HG02852 (cell line): Measurements from ENCODE around the gene ZNF154.
A peak's percentile ranks its signal among the peaks of the same experiment; 100 is the strongest.
"Not testable (repeated sequence)": the region's sequence is repeated elsewhere in the genome, so short reads cannot be mapped to it uniquely, and the experiment has no call there.

Source experiments
- ATAC-seq: cut with Tn5 transposase; IDR thresholded peaks from one replicate; pipeline ENCODE4 v1.9.1; 2021; ENCODE audit warnings: mild to moderate bottlenecking, moderate library complexity; ENCODE audit not compliant: unreplicated experiment

ZNF154 gene

GRCh38 chr19:57708641-57709361 lies at the start of gene ZNF154:
Gene ZNF154, minus strand, starts transcription at chr19:57709204. Its CDS starts 233 bp downstream, at chr19:57708971.
- ATAC-seq = no peak

DNA sequence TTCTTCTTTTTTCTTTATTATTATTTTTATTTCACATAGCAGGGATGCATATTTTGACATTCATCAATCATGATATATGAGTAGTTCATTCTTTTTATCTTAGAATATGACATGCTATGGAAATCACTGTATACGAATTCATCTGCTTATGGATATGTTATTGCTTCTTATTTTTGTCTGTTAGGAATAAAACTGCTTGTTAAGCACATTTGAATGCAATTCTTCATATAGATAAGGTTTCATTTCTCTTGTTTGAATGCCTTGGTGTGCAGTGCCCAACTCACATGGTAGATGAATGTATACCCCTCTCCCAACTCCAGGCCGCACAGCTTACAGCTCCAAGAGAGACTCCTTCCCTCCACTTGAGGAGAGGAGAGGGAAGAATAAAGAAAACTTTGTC lies 48.9 kb upstream of the ZNF154 start:
- ATAC-seq = no peak

GRCh38 chr19:57755031-57755430 lies 46.0 kb upstream of the ZNF154 start:
- ATAC-seq = no peak

DNA sequence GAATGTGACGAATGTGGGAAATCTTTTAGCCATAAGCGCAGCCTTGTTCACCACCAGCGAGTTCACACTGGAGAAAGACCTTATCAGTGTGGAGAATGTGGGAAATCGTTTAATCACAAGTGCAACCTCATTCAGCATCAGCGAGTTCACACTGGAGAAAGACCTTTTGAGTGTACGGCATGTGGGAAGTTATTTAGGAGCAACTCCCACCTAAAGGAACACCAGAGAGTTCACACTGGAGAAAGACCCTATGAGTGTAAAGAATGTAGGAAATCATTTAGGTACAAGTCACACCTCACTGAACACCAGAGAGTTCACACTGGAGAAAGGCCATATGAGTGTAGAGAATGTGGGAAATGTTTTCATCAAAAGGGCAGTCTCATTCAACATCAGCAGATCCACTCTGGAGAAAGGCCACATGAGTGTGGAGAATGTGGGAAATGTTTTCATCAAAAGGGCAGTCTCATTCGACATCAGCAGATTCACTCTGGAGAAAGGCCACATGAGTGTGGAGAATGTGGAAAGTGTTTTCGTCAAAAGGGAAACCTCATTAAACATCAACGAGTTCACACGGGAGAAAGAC lies 45.2 kb upstream of the ZNF154 start:
- ATAC-seq = no peak

DNA sequence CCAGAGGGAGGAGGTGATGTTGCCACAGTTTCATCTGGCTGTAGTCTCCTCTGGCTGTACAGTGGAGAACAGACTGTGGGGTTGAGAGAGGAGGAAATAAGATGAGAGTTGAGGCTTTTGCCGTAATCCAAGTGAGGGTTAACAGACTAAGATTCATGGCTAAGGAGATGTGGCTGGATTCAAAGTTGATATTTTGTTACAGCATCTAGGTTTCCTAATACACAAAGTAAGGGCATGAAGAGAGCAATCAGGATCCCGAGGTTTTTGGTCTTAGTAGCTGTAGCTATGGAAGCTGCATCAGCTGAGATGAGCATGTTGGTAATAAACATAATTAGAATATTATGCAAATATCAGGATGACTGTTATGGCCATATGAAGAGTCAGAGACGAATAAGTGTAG lies 39.0 kb upstream of the ZNF154 start:
- ATAC-seq = no peak

DNA sequence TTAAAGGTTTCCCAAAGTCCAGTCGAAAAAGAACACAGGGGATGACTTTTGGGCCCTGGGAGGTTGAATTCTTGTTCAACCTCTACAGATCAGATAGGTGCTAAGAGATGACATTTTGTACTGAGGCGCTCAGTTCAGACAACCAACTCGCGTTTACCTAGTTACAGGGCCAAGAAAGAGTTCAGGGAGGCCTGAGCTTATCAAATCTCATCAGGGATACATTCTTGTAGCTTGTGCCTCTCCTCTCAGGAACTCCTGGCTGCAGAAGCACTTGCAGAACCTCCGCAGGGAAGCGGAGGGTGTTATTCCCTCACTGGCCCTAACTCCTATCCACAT lies 38.4 kb upstream of the ZNF154 start:
- no peak for ATAC-seq

GRCh38 chr19:57746580-57747471 lies 37.8 kb upstream of the ZNF154 start, which contains the start of gene ZNF776:
Gene ZNF776, plus strand, starts transcription at chr19:57746815. Its CDS starts 244 bp downstream, at chr19:57747059.
- ATAC-seq = peak; percentile 96

GRCh38 chr19:57738770-57739169 lies 29.8 kb upstream of the ZNF154 start:
- ATAC-seq = not testable (repeated sequence)

GRCh38 chr19:57738320-57738719 lies 29.3 kb upstream of the ZNF154 start:
- ATAC-seq = not testable (repeated sequence)

DNA sequence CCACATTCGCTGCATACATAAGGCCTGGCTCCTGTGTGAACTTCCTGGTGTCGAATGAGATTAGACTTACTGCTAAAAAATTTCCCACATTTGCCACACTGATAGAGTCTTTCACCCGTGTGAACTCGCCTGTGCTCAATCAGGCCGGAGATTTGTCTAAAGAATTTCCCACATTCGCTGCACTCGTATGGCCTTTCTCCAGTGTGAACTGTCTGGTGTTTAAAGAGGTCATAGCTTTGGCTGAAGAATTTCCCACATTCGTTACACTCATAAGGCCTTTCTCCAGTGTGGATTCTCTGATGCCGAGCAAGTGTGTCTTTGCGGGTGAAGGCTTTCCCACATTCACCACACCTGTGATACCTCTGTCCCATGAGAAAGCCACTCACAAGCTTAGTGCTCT lies 11.9 kb upstream of the ZNF154 start:
- no peak for ATAC-seq

GRCh38 chr19:57719901-57720519 lies 11.0 kb upstream of the ZNF154 start:
- ATAC-seq = no peak

DNA sequence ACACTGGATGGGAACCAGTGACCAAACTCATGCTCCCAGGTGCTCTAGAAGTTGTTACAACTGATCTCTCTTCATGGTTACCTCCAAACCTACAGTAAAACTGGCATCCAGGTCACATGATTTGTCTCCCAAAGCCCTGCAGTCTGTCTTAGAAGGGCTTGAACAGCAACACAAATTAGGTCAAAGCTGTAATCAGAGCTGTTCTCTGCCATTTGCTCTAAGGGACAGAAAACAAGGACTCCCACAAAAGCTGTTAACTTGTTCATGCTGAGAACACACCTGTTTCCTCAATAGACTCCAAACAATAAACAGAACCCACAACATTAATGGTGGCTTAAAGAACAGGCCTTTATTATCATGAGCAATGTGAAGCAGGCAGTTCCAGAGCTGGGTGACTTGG lies 10.4 kb upstream of the ZNF154 start:
- no peak for ATAC-seq

DNA sequence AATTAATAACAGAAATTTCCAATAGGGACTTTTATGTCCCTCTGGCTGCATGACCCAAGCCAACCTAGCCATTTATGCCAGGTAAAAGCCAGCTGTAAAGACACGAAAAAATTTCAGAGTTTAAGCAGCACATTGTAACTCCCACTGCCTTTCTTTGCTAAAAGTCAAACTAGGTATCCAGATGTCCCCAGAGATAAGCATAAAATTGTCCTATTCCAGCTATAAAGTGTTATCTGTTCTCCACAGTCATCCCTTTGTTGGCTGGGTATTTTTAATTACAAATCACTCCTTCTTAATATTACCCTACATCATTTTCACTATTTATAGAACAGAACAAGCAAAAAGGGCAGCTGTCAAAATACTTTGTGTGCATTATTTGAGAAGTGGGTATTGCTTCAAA lies 3.2 kb upstream of the ZNF154 start:
- ATAC-seq = no peak

DNA sequence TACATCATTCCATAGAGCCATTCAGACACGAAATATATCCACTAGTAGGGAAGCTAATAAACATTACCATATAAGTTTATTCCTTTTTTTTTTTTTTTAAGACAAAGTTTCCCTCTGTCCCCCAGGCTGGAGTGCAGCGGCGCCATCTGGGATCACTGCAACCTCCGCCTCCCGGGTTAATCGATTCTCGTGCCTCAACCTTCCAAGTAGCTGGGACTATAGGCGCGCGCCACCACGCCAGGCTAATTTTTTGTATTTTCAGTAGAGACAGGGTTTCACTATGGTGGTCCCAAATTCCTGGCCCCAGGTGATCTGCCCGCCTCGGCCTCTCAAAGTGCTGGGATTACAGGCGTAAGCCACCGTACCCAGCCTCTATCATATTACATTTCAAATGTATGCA lies 612 bp upstream of the ZNF154 start:
- no peak for ATAC-seq

DNA sequence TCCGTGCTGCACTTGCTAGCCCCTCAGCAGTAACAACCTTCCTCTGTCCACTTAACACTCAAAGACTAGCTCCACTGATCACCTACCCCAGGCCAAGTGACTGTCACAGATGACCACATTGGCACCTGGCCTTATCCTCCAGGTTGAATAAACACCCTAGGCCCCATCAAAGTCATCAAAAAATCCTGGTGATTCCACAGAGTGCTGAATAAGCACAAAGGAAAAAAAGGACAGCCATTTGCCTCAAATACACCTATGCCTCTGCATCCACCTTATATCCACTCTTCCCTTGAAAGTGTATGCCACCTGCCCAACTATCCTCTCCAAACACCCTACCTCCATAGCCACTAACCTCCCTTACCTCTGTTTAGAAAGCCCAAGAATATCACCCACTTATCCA lies 2.7 kb downstream of the ZNF154 start:
- ATAC-seq = no peak

GRCh38 chr19:57701625-57702024 lies 7.4 kb downstream of the ZNF154 start:
- no peak for ATAC-seq

GRCh38 chr19:57689750-57690149 lies 19.3 kb downstream of the ZNF154 start:
- no peak for ATAC-seq

GRCh38 chr19:57688011-57688763 lies 20.8 kb downstream of the ZNF154 start:
- ATAC-seq = no peak

DNA sequence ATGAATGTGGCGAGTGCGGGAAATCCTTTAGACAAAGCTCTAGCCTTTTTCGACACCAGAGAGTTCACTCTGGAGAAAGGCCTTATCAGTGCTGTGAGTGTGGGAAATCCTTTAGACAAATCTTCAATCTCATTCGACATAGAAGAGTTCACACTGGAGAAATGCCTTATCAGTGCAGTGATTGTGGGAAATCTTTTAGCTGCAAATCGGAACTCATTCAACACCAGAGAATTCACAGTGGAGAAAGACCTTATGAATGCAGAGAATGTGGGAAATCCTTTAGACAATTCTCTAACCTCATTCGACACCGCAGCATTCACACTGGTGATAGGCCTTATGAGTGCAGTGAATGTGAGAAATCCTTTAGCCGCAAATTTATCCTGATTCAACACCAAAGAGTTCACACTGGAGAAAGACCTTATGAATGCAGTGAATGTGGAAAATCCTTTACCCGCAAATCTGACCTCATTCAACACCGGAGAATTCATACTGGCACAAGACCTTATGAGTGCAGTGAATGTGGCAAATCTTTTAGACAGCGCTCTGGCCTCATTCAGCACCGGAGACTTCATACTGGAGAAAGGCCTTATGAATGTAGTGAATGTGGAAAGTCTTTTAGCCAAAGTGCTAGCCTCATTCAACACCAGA lies 21.5 kb downstream of the ZNF154 start:
- ATAC-seq = no peak

- ATAC-seq = no peak
Measured at GRCh38 chr19:57686727-57687126, 22.3 kb downstream of the ZNF154 start.
